PFSK-1 (cell line): ENCODE measurements around the gene NAV3.

ENCODE experiments used
- FOXP2 ChIP-seq: optimal IDR thresholded peaks from 2 replicates; pipeline ENCODE3; 2011; ENCODE audit warnings: borderline replicate concordance, control low read depth, inconsistent platforms; ENCODE audit not compliant: insufficient read depth; ENCODE audit errors: extremely low read length, extremely low read depth
- POLR2AphosphoS5 ChIP-seq: IDR thresholded peaks from 2 replicates; pipeline ENCODE4 v1.6.1; 2012; ENCODE audit warnings: low read depth, mild to moderate bottlenecking, control low read depth, low read length, moderate library complexity
- REST ChIP-seq, 2 experiments: IDR thresholded peaks; 2 replicates each; pipeline versions ENCODE4 v1.6.1 to v1.8.0; 2011 to 2012; ENCODE audit warnings: low read depth in 2 of 2, low read length in 2 of 2, control low read depth in 1 of 2, inconsistent platforms in 1 of 2, mild to moderate bottlenecking in 1 of 2, moderate library complexity in 1 of 2; ENCODE audit not compliant: insufficient read depth in 1 of 2
- SIN3A ChIP-seq: IDR thresholded peaks from 2 replicates; pipeline ENCODE4 v1.6.1; 2012; ENCODE audit warnings: mild to moderate bottlenecking, low read length, moderate library complexity, borderline replicate concordance; ENCODE audit not compliant: insufficient read depth
- TAF1 ChIP-seq: IDR thresholded peaks from 2 replicates; pipeline ENCODE4 v1.6.1; 2012; ENCODE audit warnings: low read length, control low read depth, borderline replicate concordance; ENCODE audit not compliant: insufficient read depth

NAV3 gene

GRCh38 chr12:78191611-78192010, 360.9 kb downstream of the NAV3 start:
- TF ChIP-seq TAF1 (no peak), POLR2AphosphoS5 (no peak), REST (IDR thresholded peaks at IDR 0.05; ENCODE audit: insufficient read depth in 1 of 2, low read depth in 2 of 2, low read length in 2 of 2) (no peak), FOXP2 (no peak), SIN3A (no peak)

- TF ChIP-seq FOXP2 (no peak), REST (IDR thresholded peaks at IDR 0.05; ENCODE audit: insufficient read depth in 1 of 2, low read depth in 2 of 2, low read length in 2 of 2) (no peak), POLR2AphosphoS5 (no peak), SIN3A (no peak), TAF1 (no peak)
Observed at GRCh38 chr12:78192979-78193378, 362.3 kb downstream of the NAV3 start.

GRCh38 chr12:78194448-78194847, 363.8 kb downstream of the NAV3 start:
- TF ChIP-seq TAF1 (no peak), REST (IDR thresholded peaks at IDR 0.05; ENCODE audit: insufficient read depth in 1 of 2, low read depth in 2 of 2, low read length in 2 of 2) (no peak), FOXP2 (no peak), POLR2AphosphoS5 (no peak), SIN3A (no peak)

GRCh38 chr12:78198896-78199295, 368.2 kb downstream of the NAV3 start:
- TF ChIP-seq FOXP2 (no peak), POLR2AphosphoS5 (no peak), SIN3A (no peak), TAF1 (no peak), REST (IDR thresholded peaks at IDR 0.05; ENCODE audit: insufficient read depth in 1 of 2, low read depth in 2 of 2, low read length in 2 of 2) (no peak)

- TF ChIP-seq REST (IDR thresholded peaks at IDR 0.05; ENCODE audit: insufficient read depth in 1 of 2, low read depth in 2 of 2, low read length in 2 of 2) (no peak), TAF1 (no peak), SIN3A (no peak), FOXP2 (no peak), POLR2AphosphoS5 (no peak)
Observed at GRCh38 chr12:78199926-78200325, 369.2 kb downstream of the NAV3 start.
